C1 segment of cervical spinal cord (tissue), 14 donors: Measurements from ENCODE around the gene SEZ6L.
A peak's percentile ranks its signal among the peaks of the same experiment; 100 is the strongest.

Source experiments
- DNase-seq, 14 donors: peaks; one replicate each; lab custom pipeline; 2025; lab: John Stamatoyannopoulos, UW

Gene SEZ6L

GRCh38 chr22:26174280-26174679, 5.0 kb downstream of the SEZ6L start:
- DNase-seq, result peak in 4 of 14 donors; percentile 7 to 54 (median 10)

GRCh38 chr22:26182723-26183122, 13.5 kb downstream of the SEZ6L start:
- no peak for DNase-seq

GRCh38 chr22:26185190-26185589, 15.9 kb downstream of the SEZ6L start:
- no peak for DNase-seq

GRCh38 chr22:26188341-26188740, 19.1 kb downstream of the SEZ6L start:
- no peak for DNase-seq

GRCh38 chr22:26194313-26194712, 25.1 kb downstream of the SEZ6L start:
- no peak for DNase-seq

- no peak for DNase-seq
These were observed 25.6 kb downstream of the SEZ6L start for GRCh38 chr22:26194877-26195276.

GRCh38 chr22:26196657-26197056, 27.4 kb downstream of the SEZ6L start:
- no peak for DNase-seq

GRCh38 chr22:26197425-26197824, 28.2 kb downstream of the SEZ6L start:
- DNase-seq, result no peak

GRCh38 chr22:26199665-26200064, 30.4 kb downstream of the SEZ6L start:
- no peak for DNase-seq

GRCh38 chr22:26202280-26202924, 33.1 kb downstream of the SEZ6L start:
- no peak for DNase-seq

GRCh38 chr22:26205494-26205893, 36.2 kb downstream of the SEZ6L start:
- no peak for DNase-seq

GRCh38 chr22:26210334-26210733, 41.1 kb downstream of the SEZ6L start:
- no peak for DNase-seq

GRCh38 chr22:26213826-26214225, 44.6 kb downstream of the SEZ6L start:
- no peak for DNase-seq

GRCh38 chr22:26214466-26214865, 45.2 kb downstream of the SEZ6L start:
- DNase-seq, result no peak

GRCh38 chr22:26215736-26216135, 46.5 kb downstream of the SEZ6L start:
- no peak for DNase-seq

GRCh38 chr22:26225207-26225606, 55.9 kb downstream of the SEZ6L start:
- no peak for DNase-seq

GRCh38 chr22:26226538-26227297, 57.5 kb downstream of the SEZ6L start:
- DNase-seq, result no peak

- no peak for DNase-seq
These were observed 60.6 kb downstream of the SEZ6L start for GRCh38 chr22:26229910-26230309.

GRCh38 chr22:26234296-26234695, 65.0 kb downstream of the SEZ6L start:
- peak in 2 of 14 donors; percentile 8 for DNase-seq

GRCh38 chr22:26235792-26236487, 66.7 kb downstream of the SEZ6L start:
- no peak for DNase-seq

GRCh38 chr22:26236991-26237390, 67.7 kb downstream of the SEZ6L start:
- DNase-seq, result peak in 1 of 14 donors; percentile 2

- no peak for DNase-seq
These were observed 69.3 kb downstream of the SEZ6L start for GRCh38 chr22:26238596-26238995.

- DNase-seq, result no peak
These were observed 70.3 kb downstream of the SEZ6L start for GRCh38 chr22:26239581-26239980.
